ENCODE data around the gene MTPN.

DNA sequence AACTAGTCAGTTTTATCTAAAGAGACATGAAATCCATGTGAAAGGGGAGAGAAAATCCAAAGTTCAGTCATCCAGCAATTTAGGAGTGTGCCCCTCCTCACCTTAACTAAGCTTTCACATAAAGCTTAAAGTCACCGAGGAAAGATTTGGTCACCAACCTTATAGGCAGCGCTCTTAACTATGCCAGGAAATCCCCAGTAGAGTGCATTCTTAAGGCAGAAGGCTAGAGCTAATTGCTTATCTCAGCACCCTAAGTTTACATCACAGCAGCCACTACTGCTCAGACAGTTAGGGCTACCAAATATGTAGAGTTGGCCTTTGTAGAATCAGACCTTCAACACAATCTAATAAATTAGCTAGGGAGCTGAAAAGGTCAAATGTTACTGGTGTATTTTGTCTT lies 47.9 kb downstream of the MTPN start:
- no peak for TF ChIP-seq CTCF (IDR thresholded peaks at IDR 0.05)
- TF ChIP-seq POLR2A (IDR thresholded peaks at IDR 0.05) = no peak
